Muscle of arm (tissue), 12 donors: ENCODE data around the gene HRH3. TPM values are rescaled to one million over a fixed set of nuclear protein-coding genes. Genes with fewer than 3 reads are reported as not detected.

Experiments
- DNase-seq: peaks from one replicate; pipeline ENCODE4 v3.0.0-alpha.2; 2013
- polyA plus RNA-seq, 12 donors: library from polyadenylated mRNA; unstranded; fragments of 120-200 nt; gene quantifications; one replicate each; pipeline ENCODE4 v1.2.1, GENCODE V29; 2013; ENCODE audit not compliant: insufficient read length in 12 of 12

The HRH3 gene
- polyA plus RNA-seq, 12 donors: 0.21 to 2.5 (median 1.3) TPM; not detected in 3

DNA sequence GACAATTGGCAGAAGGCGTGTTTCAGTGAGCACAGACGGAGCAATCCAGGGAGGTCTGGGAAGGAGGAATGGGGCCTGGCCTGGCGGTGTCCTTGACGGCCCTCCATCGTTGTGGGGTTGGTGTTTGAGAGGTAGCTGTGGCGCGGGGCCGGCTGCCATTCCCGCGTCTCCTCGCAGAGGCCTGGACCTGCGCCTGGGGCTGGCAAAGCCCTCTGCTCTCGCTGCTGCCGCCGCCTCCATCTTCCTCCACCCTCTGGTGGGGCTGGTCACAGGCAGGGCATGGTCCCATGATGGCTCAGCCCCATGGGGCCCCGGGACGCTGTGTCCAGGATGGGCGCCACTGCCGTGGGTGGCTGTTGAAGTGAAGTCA lies 25.8 kb upstream of the HRH3 start:
- no peak for DNase-seq

GRCh38 chr20:62244644-62245108 lies 24.6 kb upstream of the HRH3 start:
- DNase-seq: no peak

- DNase-seq: no peak
These were observed 23.9 kb upstream of the HRH3 start for GRCh38 chr20:62243906-62244515.

- no peak for DNase-seq
These were observed 23.0 kb upstream of the HRH3 start for GRCh38 chr20:62243106-62243505.

DNA sequence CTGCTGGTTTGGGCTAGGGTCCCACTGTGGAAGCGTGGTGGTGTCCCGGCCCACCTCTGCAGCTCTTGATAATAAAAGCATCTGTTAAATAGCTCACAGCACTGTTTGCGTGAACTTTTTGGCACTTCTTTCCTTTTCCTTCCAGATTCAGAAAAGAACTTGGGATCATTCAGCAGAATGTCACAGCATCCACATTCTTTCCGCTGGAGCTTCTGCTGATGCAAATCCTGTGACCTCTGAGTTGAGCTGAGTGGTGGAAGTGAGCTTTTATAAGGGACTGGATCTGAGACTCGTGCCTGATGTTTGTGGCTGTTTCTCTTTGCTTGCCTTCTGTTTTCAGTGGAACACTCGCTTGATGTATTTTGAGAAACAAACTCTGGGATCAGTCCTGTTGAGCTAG lies 22.1 kb upstream of the HRH3 start:
- no peak for DNase-seq

GRCh38 chr20:62241506-62241905 lies 21.4 kb upstream of the HRH3 start:
- no peak for DNase-seq

DNA sequence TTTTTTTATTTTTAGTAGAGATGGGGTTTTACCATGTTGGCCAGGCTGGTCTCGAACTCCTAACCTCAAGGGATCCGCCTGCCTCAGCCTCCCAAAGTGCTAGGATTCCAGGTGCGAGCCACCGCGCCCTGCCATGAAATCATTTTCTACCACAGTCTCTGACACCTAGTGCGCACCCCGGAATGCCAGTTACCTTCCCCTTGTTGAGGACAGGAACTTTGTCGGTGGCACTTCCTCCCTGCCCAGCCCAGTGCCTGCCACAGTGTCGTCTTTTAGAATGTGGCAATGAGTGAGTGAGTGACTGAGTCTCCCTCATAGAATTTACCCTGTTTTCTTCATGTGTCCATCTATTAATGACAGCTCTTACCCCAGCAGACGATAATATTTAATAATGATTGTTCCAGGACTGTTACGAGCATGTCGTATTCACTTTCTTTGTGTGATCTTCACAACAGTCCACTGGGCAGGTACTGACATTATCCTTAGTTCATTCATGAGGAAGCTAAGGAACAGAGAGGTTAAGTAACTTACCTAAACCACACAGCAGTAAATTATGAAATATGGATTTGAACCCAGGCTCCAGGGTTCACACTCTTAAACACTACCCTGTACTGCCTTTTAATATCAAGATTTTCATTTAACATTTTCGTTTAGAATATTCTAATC lies 20.1 kb upstream of the HRH3 start:
- DNase-seq: no peak

GRCh38 chr20:62239278-62239879 lies 19.3 kb upstream of the HRH3 start:
- DNase-seq: no peak

DNA sequence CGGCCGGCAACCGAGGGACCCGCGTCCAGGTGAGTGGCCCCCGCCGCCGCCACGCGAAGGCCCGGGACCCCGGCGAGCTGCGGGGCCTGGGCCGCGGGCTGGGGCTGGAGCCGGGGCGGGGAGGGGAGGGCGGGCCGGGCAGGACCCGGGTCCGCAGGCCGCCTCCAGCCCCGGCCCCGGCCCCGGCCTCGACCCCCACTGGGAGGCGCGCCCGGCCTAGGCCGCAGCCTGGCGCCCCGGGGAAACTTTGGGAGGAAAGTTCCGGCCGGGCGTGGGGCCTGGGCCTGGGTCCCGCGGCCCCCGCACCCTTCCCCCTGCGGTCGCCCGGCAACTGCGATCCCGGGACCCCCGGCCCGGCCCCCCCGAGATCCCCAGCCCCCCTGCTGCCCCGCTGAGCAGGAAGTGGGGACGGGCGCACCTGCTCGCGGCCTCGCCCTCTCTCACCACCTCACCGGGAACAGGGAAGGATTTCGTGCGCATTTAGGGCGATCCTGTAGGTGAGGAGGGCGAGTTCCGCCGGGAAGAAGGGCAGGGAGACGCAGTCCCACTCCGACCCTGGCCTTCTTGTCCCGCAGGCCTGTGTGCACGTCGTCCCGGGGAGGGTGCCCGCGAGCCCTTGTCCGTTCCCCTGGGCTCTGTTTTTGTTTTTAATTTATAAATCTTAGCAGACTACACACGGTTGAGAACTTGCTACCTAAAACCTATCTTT lies 18.6 kb upstream of the HRH3 start:
- no peak for DNase-seq

DNA sequence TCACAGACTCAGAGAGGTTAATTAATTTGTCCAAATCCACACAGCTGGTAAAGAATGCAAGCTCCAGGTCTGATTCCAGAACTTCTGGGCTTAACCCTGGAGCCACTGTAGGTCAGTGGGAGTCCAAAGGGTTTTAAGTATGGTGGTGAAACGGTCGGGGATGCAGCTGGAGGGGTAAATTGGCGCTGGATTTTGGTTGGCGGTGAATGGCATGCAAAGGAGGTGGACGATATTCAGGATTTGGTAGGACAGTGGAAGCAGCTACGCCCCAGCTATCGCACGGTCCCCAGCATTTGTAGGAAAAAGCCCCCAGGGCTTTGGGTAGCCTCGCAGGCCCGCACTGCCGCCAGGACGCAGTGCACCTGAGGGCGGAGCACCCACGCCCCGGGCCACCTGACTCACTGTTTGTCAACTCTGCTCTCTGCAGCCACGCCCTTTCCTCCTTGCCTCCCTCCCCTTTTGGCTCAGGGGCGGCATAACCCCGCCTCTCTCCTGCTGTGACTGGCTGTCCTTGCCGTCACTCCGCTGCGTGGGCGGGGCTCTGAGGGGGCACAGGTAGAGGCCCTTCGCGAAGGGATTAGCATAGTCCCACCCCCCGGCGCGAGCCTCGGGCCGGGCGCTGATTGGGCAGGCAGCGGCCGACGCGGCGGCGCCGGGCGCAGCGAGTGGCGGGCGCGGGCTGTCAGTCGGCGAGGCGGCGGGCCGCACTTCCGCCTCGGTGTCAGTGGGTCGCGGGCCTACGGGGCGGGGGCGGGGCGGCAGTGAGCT lies 17.9 kb upstream of the HRH3 start, which contains the start of gene OSBPL2:
OSBPL2 (plus strand) TSS at position 721 of the 768 bp plus-strand sequence. CDS start 17,664 bp downstream, outside the sequence.
- DNase-seq: peak; percentile 97

DNA sequence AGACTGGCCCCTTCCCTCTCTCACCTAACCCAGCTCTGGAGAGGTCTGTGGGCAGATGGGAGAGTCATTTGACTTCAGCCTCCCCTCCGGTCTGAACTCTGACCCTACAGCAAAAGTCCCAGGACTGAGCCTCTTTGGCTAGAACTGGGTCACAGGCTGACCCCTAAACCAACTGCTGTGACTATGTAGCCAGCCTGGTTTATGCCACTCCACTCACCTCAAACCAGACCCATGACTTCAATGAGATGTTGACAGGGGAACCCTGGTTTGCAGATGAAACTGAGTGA lies 17.4 kb upstream of the HRH3 start:
- DNase-seq: no peak

GRCh38 chr20:62236766-62237513 lies 16.9 kb upstream of the HRH3 start:
- no peak for DNase-seq

DNA sequence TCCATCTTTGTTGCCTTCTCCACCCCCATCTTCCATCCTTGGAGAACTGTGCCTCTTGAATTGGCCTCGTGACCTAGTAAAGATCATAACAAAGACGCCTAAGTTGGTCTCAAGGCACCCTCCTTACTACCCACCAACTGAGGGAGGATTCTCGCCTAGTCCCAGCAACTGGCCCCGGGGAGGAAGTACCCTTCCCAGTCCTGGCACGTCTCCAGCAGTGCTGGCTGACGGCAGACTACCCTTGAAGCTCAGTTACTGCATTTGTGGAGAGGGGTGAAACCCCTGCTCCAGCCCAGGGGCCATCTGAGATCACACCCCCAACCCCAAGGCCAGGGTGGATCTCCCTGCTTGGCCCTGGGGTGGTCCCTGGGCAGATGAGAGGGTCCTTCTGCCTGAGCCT lies 16.1 kb upstream of the HRH3 start:
- no peak for DNase-seq

DNA sequence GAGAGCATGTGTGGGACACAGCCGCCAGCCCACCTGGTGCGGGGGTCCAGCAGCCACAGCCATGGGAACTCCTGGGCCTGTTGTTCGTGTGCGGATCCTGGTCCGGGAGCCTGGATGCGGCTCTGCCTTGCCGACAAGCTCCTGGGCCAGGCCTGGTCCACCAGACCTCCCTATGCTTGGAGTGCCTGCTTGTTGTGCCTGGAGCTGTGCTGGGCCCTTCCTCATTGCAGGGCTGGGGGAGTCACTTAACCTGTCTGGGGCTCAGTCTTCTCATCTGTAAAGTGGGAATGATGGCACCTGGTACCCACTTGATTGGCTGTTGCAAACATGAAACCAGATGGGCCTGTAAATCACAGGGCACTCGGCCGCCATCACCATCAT lies 15.7 kb upstream of the HRH3 start:
- no peak for DNase-seq

GRCh38 chr20:62235001-62235776 lies 15.1 kb upstream of the HRH3 start:
- no peak for DNase-seq

- DNase-seq: no peak
These were observed 14.3 kb upstream of the HRH3 start for GRCh38 chr20:62234339-62234738.

GRCh38 chr20:62233684-62234083 lies 13.6 kb upstream of the HRH3 start:
- no peak for DNase-seq

GRCh38 chr20:62232770-62233645 lies 12.9 kb upstream of the HRH3 start:
- DNase-seq: no peak

GRCh38 chr20:62232194-62232593 lies 12.1 kb upstream of the HRH3 start:
- DNase-seq: no peak

GRCh38 chr20:62231292-62231691 lies 11.2 kb upstream of the HRH3 start:
- no peak for DNase-seq
